IPS-20b (cell line): Measurements from ENCODE around the gene NR1H2.

ENCODE experiments used
- H3K27ac ChIP-seq: one replicate; pipeline ENCODE4 v1.5.1; 2013; ENCODE audit warnings: low read length
- H3K27me3 ChIP-seq: 2 replicates; pipeline ENCODE4 v1.6.1; 2013; ENCODE audit warnings: mild to moderate bottlenecking, low read length, inconsistent platforms; ENCODE audit not compliant: insufficient read depth
- H3K36me3 ChIP-seq: 2 replicates; pipeline ENCODE4 v1.6.1; 2013; ENCODE audit warnings: low read depth, mild to moderate bottlenecking, inconsistent platforms, low read length, moderate library complexity; ENCODE audit not compliant: insufficient read depth
- H3K4me1 ChIP-seq: 2 replicates; pipeline ENCODE4 v1.6.1; 2013; ENCODE audit warnings: mild to moderate bottlenecking, control low read depth, inconsistent platforms, low read length, moderate library complexity; ENCODE audit not compliant: insufficient read depth
- H3K4me3 ChIP-seq: 2 replicates; pipeline ENCODE4 v1.5.1; 2013; ENCODE audit warnings: mild to moderate bottlenecking, low read length, inconsistent platforms
- H3K9ac ChIP-seq: 2 replicates; pipeline ENCODE4 v1.6.1; 2013; ENCODE audit warnings: low read depth, mild to moderate bottlenecking, inconsistent platforms, low read length, moderate library complexity
- H3K9me3 ChIP-seq: 2 replicates; pipeline ENCODE4 v1.6.1; 2013; ENCODE audit warnings: mild to moderate bottlenecking, low read depth, low read length, inconsistent platforms; ENCODE audit not compliant: insufficient read depth

Gene NR1H2

GRCh38 chr19:50422397-50423278, 46.4 kb downstream of the NR1H2 start:
- H3K9me3 ChIP-seq, result no peaks in the 10 kb centered on the region
- peaks cover 23% of the 10 kb centered on the region for H3K27me3 ChIP-seq
- H3K27ac ChIP-seq, result no peak overlapping the region
- H3K4me3 ChIP-seq, result no peak overlapping the region
- H3K9ac ChIP-seq, result no peak overlapping the region
- H3K4me1 ChIP-seq, result peaks cover 5% of the 10 kb centered on the region; the same call in 1 of the 2 replicates
- no peaks in the 10 kb centered on the region for H3K36me3 ChIP-seq

DNA sequence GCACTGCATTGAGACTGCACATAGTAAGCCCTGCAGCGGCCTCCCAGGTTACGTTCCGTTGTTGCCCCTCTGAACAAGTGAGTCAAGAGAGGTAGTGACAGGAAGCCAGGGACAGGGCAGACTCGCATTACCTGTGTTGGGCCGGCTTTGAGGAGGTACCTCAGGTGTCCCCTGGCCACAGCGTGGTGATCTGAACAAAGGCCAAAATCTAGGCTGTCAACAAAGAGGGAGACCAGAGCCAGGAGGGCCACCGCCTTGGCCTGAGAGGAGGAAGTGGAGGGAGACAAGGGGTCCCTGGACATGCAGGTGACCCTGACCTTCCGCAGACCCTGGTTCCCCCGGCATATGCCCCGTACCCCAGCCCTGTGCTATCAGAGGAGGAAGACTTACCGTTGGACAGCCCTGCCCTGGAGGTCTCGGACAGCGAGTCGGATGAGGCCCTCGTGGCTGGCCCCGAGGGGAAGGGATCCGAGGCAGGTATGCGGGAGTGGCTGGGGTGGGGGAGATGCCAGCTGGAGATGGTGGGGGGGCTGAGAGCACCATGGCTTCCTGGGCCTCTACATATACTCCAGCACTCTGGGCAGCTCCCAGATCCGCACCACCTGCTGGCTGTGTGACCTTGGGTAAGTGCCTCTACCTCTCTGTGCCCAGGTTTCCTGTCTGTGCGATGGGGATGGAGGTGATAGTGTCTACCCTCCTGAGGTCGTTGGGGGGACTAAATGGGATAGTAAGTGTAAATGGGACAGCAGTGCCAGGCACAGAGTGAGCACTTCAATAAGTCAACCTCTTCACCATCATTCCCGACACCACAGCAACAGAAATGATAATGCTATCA, 47.2 kb downstream of the NR1H2 start:
- H3K4me1 ChIP-seq, result peaks cover 8% of the 10 kb centered on the region; the same call in 1 of the 2 replicates
- H3K4me3 ChIP-seq, result no peak overlapping the region
- H3K9ac ChIP-seq, result no peak overlapping the region
- H3K9me3 ChIP-seq, result no peaks in the 10 kb centered on the region
- no peak overlapping the region for H3K27ac ChIP-seq
- peaks cover 29% of the 10 kb centered on the region for H3K27me3 ChIP-seq
- no peaks in the 10 kb centered on the region for H3K36me3 ChIP-seq

- no peak overlapping the region for H3K4me3 ChIP-seq
- H3K36me3 ChIP-seq, result no peaks in the 10 kb centered on the region
- H3K27me3 ChIP-seq, result peaks cover 30% of the 10 kb centered on the region
- H3K27ac ChIP-seq, result no peak overlapping the region
- H3K9ac ChIP-seq, result no peak overlapping the region
- H3K4me1 ChIP-seq, result peaks cover 4% of the 10 kb centered on the region; the same call in 1 of the 2 replicates
- H3K9me3 ChIP-seq, result no peaks in the 10 kb centered on the region
Measured at GRCh38 chr19:50425581-50425980, 49.3 kb downstream of the NR1H2 start.

DNA sequence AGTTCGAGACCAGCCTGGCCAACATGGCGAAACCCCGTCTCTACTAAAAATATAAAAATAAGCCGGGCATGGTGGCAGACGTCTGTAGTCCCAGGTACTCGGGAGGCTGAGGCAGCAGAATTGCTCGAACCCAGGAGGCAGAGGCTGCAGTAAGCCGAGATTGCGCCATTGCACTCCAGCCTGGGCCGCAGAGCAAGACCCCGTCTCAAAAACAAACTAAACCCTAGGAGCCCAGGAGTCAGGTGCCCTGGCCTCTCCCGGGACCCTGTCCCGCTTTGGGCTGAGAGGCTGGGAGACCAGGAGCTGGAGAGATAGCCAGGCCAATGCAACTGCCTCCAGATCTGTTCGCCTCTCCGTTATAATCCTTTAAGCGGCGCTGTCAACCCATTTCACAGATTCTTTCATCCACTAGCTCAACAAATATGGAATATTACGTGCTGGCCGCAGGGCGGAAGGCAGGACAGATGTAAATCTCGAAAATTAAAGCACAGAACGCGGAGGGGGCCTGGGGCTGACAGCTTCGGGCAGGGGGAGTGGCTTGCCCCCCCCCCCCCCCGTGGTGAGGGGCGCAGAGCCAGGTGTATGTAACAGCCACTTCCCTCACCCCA, 51.2 kb downstream of the NR1H2 start:
- Histone ChIP-seq H3K27ac (no peak overlapping the region), H3K36me3 (no peaks in the 10 kb centered on the region), H3K4me1 (peaks cover 7% of the 10 kb centered on the region; the same call in 1 of the 2 replicates), H3K9me3 (no peaks in the 10 kb centered on the region), H3K27me3 (peaks cover 39% of the 10 kb centered on the region), H3K9ac (no peak overlapping the region), H3K4me3 (no peak overlapping the region; the same call in 1 of the 2 replicates)

- peak overlapping the region; percentile 20; the same call in 1 of the 2 replicates for H3K4me3 ChIP-seq
- H3K27me3 ChIP-seq, result peaks cover 43% of the 10 kb centered on the region
- H3K27ac ChIP-seq, result no peak overlapping the region
- peaks cover 10% of the 10 kb centered on the region; the same call in 1 of the 2 replicates for H3K4me1 ChIP-seq
- H3K9me3 ChIP-seq, result no peaks in the 10 kb centered on the region
- H3K9ac ChIP-seq, result no peak overlapping the region
- H3K36me3 ChIP-seq, result no peaks in the 10 kb centered on the region
Measured at GRCh38 chr19:50427997-50428425, 51.8 kb downstream of the NR1H2 start.

DNA sequence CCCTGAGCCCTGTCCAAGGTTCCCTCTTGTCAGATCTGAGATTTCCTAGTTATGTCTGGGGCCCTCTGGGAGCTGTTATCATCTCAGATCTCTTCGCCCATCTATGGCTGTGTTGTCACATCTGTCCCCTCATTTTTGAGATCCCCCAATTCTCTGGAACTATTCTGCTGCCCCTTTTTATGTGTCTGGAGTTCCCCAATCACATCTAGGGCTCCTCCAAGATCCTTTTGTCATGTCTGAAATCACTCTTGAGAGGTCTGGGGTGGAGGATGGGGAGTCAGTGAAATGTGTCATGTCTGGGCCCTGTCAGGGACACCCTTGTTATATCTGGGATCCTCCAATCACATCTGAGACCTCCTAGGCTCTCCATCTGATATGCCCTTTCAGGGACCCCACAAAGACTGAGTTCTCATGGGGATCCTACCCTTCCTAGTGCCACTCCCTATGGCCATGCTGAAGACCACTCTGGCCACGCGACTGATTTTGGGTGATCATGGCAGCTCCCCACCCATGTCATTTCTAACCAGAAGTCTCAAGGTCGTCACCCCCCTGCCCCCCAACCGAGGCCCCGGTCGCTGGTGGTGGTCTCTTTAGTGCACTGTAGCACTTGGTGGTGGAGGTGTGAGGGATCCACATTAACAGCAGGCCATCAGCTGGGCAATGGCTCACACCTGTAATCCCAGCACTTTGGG, 52.7 kb downstream of the NR1H2 start:
- Histone ChIP-seq H3K9ac (no peak overlapping the region), H3K27ac (no peak overlapping the region)

GRCh38 chr19:50430888-50431342, 54.7 kb downstream of the NR1H2 start:
- Histone ChIP-seq H3K27me3 (peaks cover 45% of the 10 kb centered on the region), H3K4me1 (peaks cover 12% of the 10 kb centered on the region; the same call in 1 of the 2 replicates), H3K9me3 (no peaks in the 10 kb centered on the region), H3K9ac (peak overlapping the region; percentile 53; the same call in 1 of the 2 replicates), H3K36me3 (no peaks in the 10 kb centered on the region), H3K27ac (no peak overlapping the region), H3K4me3 (peak overlapping the region; percentile 79)

More for the DNA sequence above, 52.7 kb downstream of the NR1H2 start:
- peaks cover 12% of the 10 kb centered on the region; the same call in 1 of the 2 replicates for H3K4me1 ChIP-seq
- H3K4me3 ChIP-seq, result no peak overlapping the region
- no peaks in the 10 kb centered on the region for H3K9me3 ChIP-seq
- H3K36me3 ChIP-seq, result no peaks in the 10 kb centered on the region
- peaks cover 45% of the 10 kb centered on the region for H3K27me3 ChIP-seq

- no peak overlapping the region for H3K27ac ChIP-seq
- peaks cover 12% of the 10 kb centered on the region; the same call in 1 of the 2 replicates for H3K4me1 ChIP-seq
- H3K9me3 ChIP-seq, result no peaks in the 10 kb centered on the region
- peak overlapping the region; percentile 53; the same call in 1 of the 2 replicates for H3K9ac ChIP-seq
- H3K36me3 ChIP-seq, result no peaks in the 10 kb centered on the region
- H3K27me3 ChIP-seq, result peaks cover 45% of the 10 kb centered on the region
- peak overlapping the region; percentile 79 for H3K4me3 ChIP-seq
Measured at GRCh38 chr19:50431343-50432220, 55.3 kb downstream of the NR1H2 start.

- H3K4me1 ChIP-seq, result peaks cover 12% of the 10 kb centered on the region; the same call in 1 of the 2 replicates
- H3K27ac ChIP-seq, result no peak within 1 kb of the TSS
- H3K9ac ChIP-seq, result peak within 1 kb of the TSS; percentile 73; the same call in 1 of the 2 replicates
- H3K27me3 ChIP-seq, result peaks cover 45% of the 10 kb centered on the region
- H3K4me3 ChIP-seq, result peak within 1 kb of the TSS; percentile 79
- no peaks in the 10 kb centered on the region for H3K36me3 ChIP-seq
- H3K9me3 ChIP-seq, result no peaks in the 10 kb centered on the region
Measured at GRCh38 chr19:50432221-50433028, 56.2 kb downstream of the NR1H2 start, which contains the start of gene MYBPC2. Gene MYBPC2 (plus strand): TSS chr19:50432892. CDS start chr19:50432954, 62 bp downstream.
